Ramos (cell line): Measurements from ENCODE around the gene TET2.
"Not testable (repeated sequence)": the region's sequence is repeated elsewhere in the genome, so short reads cannot be mapped to it uniquely, and the experiment has no call there.

Experiments
- in situ Hi-C: fragments of 300-500 bp; cut with MboI; formaldehyde crosslinking; loops from one replicate; pipeline ENCODE4 v1.14.3; 2022; ENCODE audit warnings: low sequenced_read_pairs; ENCODE audit not compliant: unreplicated experiment

TET2 gene

DNA sequence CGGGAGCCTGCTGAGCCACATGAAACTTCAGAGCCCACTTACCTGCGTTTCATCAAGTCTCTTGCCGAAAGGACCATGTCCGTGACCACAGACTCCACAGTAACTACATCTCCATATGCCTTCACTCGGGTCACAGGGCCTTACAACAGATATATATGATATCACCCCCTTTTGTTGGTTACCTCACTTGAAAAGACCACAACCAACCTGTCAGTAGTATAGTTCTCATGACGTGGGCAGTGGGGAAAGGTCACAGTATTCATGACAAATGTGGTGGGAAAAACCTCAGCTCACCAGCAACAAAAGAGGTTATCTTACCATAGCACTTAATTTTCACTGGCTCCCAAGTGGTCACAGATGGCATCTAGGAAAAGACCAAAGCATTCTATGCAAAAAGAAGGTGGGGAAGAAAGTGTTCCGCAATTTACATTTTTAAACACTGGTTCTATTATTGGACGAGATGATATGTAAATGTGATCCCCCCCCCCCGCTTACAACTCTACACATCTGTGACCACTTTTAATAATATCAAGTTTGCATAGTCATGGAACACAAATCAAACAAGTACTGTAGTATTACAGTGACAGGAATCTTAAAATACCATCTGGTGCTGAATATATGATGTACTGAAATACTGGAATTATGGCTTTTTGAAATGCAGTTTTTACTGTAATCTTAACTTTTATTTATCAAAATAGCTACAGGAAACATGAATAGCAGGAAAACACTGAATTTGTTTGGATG, 129.9 kb downstream of the TET2 start:
- in situ Hi-C loops: no loop called here

DNA sequence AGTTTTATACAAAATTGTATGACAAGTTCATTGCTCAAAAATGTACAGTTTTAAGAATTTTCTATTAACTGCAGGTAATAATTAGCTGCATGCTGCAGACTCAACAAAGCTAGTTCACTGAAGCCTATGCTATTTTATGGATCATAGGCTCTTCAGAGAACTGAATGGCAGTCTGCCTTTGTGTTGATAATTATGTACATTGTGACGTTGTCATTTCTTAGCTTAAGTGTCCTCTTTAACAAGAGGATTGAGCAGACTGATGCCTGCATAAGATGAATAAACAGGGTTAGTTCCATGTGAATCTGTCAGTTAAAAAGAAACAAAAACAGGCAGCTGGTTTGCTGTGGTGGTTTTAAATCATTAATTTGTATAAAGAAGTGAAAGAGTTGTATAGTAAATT, 131.0 kb downstream of the TET2 start:
- in situ Hi-C loops: no loop called here

DNA sequence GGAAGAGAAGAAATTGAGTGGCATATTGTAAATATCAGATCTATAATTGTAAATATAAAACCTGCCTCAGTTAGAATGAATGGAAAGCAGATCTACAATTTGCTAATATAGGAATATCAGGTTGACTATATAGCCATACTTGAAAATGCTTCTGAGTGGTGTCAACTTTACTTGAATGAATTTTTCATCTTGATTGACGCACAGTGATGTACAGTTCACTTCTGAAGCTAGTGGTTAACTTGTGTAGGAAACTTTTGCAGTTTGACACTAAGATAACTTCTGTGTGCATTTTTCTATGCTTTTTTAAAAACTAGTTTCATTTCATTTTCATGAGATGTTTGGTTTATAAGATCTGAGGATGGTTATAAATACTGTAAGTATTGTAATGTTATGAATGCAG, 132.6 kb downstream of the TET2 start:
- in situ Hi-C loops: no loop called here

DNA sequence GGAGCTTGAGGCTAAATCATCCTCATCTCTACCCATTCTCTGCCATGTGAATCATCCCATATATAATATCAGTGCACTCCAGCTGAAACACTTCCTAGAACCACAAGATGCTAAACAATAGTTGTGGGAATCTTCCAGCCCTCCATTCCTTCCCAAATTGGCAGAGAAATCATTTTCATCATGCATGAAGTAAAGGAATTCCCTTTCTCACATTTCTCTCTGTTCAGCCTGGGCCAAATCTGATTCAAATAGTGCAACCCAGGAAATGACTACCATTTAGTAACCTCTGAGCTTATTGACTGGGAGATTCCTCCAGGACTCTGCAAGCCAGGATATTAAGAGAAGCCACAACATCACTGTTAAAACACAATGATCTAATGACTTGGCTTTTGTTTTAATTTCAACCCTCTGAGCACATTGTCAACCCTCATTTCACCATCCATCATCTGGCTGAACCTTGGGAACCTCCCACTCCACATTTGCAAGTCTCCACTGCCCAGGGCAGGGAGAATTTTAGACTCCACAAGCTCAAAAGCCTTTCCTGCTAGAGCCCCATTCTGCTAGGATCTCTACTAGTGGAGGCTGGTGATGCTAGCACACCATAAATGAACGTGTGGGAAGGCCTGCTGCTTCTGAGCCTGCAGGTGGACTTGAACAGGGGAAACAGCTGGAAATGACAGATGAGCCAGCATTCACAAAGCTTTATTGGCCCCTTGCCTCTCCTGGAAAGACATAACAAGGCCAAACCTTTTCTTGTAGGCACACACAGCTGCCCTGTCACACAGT, 133.9 kb downstream of the TET2 start:
- in situ Hi-C loops: no loop called here

DNA sequence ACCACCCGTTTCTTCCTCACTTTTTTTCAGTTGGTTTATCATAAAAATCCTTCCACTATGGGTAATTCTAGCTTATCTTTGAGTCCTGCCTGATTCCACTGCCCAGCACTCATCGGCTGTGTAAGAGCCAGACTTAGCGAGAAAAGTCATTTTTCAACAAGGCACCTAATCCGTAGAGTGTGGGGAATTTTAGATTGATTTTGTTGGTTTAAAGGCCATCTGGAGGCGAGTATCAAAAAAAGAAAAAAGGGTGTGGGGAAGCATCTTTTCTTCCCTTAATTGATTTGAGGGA, 134.4 kb downstream of the TET2 start:
- in situ Hi-C loops: no loop called here

DNA sequence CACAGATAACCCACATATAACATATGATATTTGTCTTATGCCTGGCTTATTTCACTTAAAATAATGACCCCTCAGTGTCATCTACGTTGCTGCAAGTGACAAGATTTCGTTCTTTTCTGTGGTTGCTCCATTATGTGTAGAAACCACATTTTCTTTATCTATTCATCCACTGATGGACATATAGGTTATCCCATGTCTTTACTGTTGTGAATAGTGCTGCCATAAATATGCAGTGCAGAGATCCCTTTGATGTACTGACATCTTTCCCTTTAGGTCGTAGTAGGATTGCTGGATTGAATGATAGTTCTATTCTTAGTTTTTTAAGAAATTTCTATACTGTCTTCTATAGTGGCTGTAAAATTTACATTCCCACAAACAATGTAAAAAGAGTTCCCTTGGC, 135.8 kb downstream of the TET2 start:
- in situ Hi-C loops: no loop called here

DNA sequence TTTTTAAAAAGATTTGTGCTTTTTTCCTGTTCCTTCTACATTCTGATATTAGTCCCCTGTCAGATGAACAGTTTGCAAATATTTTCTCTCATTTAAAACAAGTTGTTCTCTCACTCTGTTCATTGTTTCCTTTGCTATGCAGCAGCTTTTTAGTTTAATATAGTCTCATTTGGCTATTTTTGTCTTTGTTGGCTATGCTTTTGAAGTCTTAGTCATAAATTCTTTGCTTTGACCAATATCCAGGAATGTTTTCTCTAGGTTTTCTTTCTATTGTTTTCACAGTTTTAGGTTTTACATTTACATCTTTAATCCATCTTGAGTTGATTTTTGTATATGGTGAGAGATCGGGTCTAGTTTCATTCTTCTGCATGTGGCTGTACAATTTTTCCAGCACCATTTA, 136.8 kb downstream of the TET2 start:
- in situ Hi-C loops: no loop called here

DNA sequence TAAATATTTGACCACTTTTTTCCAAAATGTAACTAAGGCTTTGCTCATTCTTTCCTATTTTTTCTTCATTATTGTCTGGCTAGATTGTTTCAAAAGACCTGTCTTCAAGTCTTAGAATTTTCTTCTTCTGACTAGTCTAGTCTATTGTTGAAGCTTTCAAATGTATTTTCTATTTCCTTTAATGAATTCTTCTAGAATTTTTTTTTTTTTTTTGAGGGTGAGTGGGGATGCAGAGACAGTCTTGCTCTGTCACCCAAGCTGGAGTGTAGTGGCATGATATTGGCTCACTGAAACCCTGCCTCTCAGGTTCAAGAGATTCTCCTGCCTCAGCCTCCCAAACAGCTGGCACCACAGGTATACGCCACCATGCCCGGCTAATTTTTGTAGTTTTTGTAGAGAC, 141.4 kb downstream of the TET2 start:
- in situ Hi-C loops: no loop called here

DNA sequence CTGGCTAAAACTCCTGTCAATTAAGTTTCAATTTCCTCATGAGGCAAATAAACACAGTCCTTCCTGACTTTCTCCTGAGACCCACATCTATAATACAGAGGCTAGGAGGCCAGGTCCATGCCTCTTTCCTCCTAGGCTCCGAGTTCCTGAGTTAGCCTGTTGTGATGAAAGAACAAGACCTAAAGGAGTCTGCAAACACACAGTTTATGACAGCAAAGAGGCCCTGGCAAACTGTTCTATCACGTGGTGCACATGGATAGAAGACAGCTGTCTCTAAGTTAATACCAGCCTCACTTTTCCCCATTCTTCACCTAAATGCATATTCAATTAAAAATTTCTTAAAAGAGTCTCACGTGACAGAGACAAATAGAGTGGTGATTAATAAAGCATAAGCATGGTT, 145.2 kb downstream of the TET2 start:
- in situ Hi-C loops: no loop called here

DNA sequence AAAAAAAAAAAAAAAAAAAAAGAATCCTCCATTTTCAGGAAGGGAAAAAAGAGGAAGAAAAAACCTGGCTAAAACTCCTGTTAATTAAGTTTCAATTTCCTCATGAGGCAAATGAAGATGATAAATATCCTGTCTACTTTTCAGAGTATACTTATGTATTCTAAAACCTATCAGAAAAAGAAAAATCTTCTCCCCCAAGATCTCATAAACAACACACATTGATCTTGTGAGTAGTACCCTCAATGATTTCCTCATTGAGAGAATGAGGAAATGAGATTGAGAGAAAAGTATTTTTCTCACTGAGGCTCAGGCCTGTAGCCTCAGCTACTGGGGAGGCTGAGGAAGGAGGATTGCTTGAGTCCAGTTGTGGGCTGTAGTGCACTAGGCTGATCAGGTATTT, 146.7 kb downstream of the TET2 start:
- in situ Hi-C loops: no loop called here

DNA sequence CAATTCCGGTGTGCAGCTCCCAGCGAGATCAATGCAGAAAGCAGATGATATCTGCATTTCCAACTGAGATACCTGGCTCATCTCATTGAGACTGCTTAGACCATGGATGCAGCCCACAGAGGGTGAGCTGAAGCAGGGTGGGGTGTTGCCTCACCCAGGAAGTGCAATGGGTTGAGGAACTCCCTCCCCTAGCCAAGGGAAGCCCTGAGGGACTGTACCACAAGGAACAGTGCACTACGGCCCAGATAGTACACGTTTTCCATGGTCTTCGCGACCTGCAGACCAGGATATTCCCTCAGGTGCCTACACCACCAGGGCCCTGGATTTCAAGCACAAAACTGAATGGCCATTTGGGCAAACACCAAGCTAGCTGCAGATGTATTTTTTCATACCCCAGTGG, 150.0 kb downstream of the TET2 start:
- in situ Hi-C loops: no loop called here

DNA sequence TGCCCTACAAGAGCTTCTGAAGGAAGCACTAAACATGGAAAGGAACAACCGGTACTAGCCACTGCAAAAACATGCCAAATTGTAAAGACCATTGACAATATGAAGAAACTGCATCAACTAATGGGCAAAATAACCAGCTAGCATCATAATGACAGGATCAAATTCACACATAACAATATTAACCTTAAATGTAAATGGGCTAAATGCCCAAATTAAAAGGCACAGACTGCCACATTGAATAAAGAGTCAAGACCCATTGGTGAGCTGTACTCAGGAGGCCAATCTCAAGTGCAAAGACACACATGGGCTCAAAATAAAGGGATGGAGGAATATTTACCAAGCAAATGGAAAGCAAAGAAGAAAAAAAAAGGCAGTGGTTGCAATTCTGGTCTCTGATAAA, 152.4 kb downstream of the TET2 start:
- in situ Hi-C loops: not testable (repeated sequence)

DNA sequence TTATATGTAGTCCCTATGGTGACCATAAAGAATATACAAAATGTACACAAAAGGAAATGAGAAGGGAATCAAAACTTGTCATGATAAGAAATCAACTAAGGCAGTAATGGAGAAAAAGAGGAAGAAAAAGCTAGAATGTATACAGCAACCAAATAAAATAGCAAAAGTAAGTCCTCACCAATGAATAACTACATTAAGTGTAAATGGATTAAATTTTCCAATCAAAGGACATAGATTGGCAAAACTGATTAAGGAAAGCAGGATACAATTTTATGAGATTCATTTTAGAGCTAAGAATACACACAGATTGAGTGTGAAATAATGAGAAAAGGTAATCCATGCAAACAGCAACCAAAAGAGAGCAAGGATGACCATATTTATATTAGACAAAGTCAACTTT, 157.4 kb downstream of the TET2 start:
- in situ Hi-C loops: no loop called here

DNA sequence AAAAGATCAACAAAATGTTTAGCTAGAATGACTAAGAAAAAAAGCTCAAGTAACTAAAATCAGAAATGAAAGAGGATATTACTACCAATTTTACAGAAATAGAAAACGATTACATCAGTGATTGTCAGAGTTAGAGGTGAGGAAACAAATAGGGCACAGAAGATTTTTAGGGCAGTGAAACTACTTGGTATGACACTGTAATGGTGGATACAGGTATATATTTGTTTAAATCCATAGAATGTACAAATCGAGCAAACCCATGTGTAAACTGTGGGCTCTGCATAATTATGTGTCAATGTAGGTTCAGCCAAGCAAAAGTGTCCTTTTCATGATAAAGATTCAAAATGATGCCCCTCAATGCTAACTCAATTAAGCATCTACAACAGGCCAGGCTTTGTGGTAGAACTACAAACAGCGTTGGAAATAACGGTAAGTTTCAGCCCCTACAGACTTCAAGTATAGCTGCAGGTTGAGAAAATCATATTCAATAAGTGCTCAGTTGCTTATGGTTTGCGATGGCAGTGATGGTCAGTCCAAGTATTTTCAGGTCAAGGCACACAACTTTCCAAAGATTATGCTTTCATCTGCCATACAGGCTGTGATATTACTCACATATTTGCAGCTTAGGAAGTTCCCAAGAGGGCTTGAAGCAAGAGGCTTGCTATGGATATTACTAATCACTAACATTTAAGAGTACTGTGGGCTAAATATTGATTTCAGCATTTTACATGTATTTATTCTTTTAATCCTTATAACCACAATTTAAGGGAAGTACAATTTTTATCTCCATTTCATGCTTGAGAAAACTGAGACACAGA, 158.6 kb downstream of the TET2 start:
- in situ Hi-C loops: no loop called here

DNA sequence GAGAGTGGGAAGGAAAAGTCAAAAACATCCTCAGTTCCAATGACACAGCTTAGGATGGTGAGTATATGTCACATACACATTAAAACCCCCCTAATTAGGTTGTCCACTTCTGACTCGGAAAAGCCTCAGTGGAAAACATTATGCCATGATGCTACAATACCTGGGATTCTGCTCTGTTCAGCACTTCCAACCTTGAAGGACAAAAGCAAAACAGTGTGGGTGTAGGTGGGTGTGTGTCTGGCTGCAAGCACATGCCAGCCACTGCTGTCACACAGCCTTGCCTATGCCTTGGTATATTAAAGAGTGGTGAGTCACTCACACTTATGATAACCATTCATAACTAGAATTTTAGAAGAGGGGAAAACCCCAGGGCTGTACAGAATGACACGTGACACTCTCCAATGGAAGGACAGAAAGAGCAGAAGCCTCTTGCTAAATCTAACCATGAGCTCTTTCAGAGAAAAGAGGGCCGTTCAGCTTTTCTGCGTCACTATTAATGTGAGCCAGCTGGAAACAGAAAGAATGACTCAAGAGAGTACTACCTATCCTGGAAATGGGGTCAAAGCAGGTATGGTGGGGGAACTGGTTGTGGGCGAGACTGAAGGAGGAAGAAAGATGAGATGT, 159.6 kb downstream of the TET2 start:
- in situ Hi-C loops: no loop called here

DNA sequence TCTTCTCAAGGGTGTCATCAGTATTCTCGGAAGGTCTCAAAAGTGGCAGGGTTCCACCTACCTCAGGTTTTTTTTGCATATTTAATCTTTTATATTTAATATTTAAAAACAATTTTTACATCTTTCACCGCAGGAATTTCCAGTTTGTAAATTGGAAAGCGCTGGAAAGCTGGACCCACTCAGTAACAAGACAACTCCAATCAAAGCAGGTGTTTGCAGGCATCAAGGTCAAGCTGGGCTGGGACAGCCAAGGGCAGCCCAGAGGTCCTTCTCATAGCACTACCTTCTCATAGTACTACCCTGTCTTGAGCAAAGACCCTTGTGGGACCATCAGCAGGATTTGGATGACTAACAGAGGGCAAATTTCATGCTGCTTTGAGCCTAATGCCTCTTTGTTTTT, 160.1 kb downstream of the TET2 start:
- in situ Hi-C loops: no loop called here

DNA sequence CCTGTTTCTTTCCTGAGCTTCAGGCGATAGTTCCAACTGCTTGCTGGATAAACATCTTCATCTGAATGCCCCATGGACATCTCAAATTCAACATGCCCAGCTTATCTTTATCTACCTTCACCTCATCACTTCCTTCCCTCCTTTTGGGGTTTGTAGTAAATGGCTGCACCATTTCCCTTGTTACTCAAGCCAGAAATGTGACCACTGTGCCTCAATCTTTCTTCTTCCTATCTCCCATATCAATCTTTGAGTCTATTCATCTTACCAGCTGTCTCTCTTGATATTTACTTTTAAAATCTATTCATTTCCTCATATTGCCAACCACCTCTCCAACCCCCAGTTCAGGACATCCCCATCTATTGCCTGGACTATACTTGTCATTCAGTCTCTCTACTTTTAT, 171.8 kb downstream of the TET2 start:
- in situ Hi-C loops: no loop called here

DNA sequence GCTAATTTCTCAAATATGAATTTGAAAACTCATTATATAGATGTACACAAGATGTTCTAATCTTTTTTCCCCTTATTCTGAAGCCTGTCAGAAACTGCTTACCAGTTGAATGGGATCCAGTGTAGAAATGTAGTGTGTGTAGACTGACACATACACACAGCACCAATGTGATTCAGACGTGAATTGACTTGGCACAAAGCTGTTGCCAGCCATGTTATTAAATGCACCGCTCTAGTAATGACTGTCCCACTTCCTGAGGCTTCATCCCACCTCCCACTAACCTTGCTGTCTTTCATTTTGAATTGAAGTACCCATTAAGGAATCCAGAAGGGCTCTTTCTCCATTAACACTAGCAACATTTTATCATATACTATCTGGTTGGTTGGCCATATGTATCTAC, 180.5 kb downstream of the TET2 start:
- in situ Hi-C loops: no loop called here

DNA sequence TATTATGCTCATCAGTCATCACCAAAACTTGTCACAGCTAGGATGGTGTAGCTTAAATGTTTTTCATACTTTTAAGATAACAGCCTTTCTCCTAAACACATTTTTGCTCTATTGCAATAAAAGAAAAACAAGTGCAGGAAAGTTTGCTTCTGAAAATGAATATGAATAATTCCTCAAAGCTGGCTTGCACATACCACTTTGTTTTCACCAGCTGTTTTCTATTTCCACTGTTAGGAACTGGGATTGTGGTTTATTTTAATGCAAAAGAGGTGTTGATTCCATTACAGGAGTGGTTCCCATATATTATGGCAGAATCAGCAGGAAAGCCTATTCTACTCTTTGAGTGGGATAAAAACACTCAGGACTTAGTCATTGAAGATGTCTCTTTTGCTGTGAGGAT, 181.3 kb downstream of the TET2 start:
- in situ Hi-C loops: no loop called here

DNA sequence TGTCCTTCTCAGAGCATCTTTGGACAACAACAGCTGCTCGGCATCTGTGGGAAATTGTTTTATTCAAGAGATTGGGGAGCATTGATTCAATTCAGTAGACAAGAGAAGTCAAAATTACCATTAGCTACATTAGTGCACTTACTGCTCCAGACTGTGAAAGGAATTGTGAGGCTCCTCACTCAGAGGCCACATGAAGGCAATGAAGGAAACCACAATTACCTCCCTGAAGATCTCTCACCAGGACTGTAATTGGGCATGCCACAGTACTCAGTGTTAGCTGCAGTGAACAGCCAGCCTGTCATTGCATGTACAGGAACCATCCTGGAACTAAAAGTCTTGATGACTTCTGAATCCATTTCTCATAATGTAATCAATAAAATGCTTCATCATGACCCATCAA, 182.4 kb downstream of the TET2 start:
- in situ Hi-C loops: no loop called here
